GM19193 (cell line): ENCODE measurements around the gene TPSAB1.
"Not testable (repeated sequence)": the region's sequence is repeated elsewhere in the genome, so short reads cannot be mapped to it uniquely, and the experiment has no call there.

Experiments used
- POLR2A ChIP-seq: IDR thresholded peaks from 4 replicates; pipeline ENCODE4 v1.6.1; 2011; ENCODE audit not compliant: insufficient read depth, insufficient read length; ENCODE audit errors: extremely low read depth

Gene TPSAB1

DNA sequence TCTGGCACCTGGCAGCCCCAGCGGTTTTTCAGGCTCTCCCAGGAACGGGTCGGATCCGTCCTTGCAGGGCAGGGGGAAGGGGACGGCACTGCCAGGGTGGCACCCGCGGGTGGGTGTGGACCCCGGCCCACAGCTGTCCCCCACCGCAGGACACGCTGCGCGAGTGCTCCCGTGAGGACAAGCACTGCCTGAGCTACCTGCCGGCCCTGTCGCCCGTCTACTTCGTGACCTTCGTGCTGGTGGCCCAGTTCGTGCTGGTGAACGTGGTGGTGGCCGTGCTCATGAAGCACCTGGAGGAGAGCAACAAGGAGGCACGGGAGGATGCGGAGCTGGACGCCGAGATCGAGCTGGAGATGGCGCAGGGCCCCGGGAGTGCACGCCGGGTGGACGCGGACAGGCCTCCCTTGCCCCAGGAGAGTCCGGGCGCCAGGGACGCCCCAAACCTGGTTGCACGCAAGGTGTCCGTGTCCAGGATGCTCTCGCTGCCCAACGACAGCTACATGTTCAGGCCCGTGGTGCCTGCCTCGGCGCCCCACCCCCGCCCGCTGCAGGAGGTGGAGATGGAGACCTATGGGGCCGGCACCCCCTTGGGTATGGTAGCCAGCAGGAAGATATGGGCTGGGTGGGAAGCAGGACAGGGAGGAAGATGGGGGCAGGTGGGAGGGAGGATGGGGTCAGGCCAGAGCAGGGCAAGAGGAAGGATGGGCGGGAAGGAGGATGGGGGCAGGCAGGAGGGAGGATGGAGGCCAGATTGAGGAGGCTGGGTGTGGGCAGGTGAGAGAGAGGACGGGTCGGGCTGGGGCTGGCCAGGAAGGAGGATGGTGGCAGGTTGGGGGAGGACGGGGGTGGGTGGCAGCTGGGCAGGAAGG is 22.2 kb upstream of the TPSAB1 start:
- no peak for TF ChIP-seq POLR2A

DNA sequence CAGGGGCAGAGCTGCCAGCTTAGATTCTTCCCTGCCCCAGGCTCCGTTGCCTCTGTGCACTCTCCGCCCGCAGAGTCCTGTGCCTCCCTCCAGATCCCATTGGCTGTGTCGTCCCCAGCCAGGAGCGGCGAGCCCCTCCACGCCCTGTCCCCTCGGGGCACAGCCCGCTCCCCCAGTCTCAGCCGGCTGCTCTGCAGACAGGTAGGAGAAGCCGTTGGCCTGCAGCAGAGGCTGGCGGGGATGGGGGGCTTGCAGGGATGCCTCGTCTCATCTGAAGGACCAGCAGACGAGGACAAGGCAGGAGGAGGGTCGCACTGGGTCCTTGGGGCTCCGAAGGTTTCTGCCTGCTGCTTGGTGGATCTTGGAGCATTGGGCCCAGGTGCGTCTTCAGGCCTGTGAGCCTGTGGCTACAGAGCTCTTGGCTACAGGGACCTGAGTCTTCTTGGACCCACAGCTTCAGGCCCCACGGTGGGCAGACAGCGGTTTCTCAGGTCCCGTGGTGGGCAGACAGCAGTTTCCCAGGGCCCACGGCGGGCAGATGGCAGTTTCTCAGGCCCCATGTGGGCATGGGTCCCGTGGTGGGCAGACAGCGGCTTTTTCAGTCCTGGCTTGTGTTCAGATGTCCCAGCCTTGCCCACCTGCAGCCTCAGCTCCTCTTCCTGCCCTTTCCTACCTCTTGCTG is 21.4 kb upstream of the TPSAB1 start:
- no peak for TF ChIP-seq POLR2A

DNA sequence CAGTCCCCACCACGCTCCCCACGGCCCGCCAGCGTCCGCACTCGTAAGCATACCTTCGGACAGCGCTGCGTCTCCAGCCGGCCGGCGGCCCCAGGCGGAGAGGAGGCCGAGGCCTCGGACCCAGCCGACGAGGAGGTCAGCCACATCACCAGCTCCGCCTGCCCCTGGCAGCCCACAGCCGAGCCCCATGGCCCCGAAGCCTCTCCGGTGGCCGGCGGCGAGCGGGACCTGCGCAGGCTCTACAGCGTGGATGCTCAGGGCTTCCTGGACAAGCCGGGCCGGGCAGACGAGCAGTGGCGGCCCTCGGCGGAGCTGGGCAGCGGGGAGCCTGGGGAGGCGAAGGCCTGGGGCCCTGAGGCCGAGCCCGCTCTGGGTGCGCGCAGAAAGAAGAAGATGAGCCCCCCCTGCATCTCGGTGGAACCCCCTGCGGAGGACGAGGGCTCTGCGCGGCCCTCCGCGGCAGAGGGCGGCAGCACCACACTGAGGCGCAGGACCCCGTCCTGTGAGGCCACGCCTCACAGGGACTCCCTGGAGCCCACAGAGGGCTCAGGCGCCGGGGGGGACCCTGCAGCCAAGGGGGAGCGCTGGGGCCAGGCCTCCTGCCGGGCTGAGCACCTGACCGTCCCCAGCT is 20.3 kb upstream of the TPSAB1 start:
- no peak for TF ChIP-seq POLR2A

DNA sequence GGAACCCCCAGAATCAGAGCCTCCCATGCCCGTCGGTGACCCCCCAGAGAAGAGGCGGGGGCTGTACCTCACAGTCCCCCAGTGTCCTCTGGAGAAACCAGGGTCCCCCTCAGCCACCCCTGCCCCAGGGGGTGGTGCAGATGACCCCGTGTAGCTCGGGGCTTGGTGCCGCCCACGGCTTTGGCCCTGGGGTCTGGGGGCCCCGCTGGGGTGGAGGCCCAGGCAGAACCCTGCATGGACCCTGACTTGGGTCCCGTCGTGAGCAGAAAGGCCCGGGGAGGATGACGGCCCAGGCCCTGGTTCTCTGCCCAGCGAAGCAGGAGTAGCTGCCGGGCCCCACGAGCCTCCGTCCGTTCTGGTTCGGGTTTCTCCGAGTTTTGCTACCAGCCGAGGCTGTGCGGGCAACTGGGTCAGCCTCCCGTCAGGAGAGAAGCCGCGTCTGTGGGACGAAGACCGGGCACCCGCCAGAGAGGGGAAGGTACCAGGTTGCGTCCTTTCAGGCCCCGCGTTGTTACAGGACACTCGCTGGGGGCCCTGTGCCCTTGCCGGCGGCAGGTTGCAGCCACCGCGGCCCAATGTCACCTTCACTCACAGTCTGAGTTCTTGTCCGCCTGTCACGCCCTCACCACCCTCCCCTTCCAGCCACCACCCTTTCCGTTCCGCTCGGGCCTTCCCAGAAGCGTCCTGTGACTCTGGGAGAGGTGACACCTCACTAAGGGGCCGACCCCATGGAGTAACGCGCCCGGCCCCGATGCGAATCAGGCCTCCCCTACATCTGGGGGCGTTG is 19.5 kb upstream of the TPSAB1 start:
- no peak for TF ChIP-seq POLR2A

DNA sequence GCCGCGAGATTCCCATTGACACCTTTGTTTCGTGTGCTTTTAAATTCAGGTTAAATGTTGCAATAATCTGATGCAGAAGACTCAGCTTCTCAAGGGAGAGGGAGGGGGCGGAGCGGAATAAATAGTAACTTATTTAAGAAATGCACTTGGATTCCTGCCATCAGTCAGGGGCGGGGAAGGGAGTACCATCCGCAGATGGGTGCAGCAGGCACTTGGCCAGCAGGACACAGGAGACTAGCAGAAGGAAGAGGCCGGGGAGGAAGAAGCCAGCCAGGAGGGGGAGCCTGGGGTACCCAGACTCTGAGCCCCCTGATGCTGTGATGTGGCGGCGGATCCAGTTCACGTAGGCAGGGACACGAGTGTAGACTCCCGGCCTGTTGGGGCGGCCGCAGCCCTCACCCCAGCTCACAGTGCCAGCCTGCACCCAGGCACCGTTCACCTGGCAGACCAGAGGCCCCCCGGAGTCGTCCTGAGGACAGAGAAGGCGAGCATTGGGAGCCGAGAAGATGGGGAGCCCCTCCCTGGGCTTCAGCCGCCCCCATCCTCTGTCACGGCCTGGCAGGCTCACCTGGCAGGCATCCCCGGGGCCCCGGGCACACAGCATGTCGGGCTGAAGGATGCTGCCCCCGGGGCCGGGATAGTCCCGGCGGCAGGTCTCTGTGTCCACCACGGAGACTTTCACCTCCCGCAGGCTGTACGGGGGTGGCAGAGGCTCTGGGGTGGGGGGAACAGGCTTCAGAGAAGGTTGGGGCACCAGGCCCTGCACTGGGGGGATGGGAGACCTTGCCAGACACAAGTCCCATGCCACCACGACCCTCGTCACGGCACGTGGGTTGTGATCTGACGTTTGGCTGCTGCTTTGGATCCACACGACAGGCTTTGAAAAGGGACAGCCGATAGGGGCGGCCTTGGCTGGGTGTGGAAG is 18.6 kb upstream of the TPSAB1 start:
- no peak for TF ChIP-seq POLR2A

DNA sequence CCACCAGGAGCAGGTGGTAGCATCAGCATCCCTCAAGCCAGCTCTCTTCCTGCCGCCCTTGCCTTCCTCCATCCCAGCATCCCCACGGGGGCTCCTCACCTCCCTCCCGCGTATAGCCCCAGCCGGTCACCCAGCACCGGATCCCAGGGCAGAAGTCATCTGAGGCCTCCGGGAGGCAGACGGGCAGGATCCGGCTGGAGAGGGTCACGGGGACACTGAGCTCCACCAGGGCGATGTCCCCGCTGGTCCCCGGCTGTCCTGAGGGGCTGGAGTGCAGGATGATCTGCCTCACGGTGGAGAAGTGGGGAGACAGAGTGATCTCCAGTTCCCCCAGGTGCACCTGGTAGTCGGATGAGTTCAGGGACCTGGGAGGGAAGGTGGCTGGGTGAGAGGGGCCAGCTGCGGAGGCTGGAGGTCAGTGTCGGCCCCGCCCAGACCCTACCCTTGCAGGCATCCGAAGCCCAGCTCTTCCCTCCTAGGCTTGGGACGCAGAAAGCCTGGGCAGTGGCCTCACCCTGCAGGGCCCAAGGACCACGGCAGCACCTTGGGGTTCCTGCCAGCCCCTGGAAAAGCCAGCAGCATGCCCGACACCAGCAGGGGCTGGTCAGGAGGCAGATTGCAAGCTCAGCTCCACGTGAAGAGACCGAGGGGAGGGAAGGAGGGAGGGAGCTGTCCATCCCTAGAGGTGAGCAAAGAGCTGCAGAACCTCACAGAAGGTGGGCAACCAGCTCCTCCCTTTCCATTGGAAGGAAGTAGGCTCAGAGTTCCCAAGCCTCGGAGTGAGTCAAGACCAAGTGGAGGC is 17.8 kb upstream of the TPSAB1 start:
- no peak for TF ChIP-seq POLR2A

DNA sequence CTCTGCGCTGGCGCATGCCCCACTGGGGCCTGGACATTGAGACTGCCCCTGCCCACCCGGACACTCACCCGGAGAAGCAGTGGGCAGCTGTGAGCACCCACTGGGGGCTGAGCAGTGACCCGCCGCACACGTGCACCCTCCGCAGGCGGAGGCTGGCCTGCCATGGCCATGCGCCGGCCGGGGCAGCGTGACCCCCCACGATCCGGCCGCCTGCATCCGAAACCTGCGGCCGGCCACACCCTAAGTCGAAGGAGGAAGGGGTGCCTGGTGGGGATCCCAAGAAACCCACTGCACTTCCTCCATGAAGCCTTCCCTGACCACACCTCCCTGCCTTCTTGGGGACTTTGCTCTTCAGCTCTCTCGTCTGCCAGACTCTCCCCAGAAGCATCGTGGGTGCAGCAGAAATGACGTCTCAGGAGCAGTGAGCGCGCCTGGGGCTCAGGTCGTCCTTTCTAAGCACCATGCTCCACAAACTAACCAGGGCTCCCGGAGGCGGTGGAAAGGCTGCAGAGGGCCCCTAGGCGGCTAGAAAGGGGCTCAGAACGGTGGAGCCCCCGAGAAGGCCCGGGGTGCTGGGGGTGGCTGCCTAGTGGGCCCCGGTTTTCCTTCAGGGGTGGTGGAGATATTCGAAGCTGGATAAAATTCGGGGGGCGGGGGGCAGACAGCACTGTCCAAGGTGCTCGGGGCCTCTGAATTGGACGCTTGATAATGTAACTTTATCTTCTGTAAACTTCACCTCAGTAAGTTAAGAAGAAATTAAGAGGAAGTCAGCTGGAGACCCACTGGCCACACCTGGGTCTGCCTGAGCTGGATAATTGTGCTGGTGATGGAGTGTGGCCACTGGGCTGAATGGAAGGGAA is 16.9 kb upstream of the TPSAB1 start:
- no peak for TF ChIP-seq POLR2A

DNA sequence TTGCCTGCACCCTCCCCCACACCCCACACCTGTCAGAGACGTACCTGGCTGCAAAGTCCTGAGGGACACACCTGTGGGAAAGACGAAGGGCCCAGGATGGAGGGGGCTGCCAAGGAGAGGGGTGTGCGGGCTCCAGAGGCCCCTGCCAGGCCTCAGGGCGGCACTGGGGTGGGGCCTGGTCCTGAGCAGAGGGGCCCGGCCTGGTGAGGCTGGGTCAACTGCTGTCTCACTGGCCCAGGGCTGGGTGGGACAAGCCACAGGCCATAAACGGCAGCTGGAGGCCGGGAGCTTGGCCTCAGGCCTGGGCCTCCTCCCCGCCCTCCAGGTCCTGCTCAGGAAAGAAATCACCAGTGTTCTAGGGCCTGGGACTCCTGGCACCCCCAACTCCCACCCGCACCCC is 15.9 kb upstream of the TPSAB1 start:
- TF ChIP-seq POLR2A: no peak

DNA sequence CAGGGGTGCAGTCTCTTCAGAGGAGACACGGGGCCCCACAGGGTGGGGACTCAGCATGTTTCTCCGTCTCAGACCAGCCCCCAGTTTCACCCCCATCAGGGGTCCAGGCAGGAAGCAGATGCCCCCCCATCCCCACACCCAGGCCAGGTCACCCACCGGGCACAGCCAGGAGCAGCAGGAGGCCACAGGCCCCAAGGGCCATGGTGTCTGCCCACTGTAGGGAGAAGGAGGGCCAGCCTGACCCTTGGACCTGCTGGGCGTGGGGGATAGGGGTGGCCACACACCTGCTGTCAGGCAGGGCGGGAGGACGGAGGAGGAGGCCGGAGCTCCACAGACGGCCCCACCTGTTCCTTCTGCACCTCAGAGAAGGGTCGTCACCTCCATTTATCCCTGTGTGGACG is 15.5 kb upstream of the TPSAB1 start, which contains the start of gene TPSG1:
Gene TPSG1 (minus strand): TSS at position 218 of the 401 bp plus-strand sequence. CDS start 16 bp downstream, at position 202.
- TF ChIP-seq POLR2A: no peak

DNA sequence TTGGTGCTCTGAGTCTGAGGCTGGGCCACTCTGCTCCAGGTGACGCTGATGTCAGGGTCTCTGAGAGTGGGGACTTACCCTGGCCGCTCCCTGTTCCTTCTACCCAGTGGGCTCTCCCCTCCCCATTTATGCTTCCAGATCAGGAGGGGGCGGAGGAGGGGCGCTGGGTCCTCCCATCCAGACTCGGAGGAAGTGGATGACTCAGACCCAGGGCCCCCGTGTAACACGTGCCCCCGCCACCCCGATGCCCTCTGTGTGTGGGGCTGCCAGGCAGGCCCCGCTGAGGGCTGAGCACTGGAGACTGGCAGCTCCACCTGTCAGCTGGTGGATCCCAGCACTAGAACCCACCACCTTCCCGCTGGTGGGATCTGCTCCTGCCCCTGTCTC is 10.4 kb upstream of the TPSAB1 start, which contains the start of gene TPSB2:
Gene TPSB2 (minus strand): TSS at position 101 of the 387 bp plus-strand sequence. CDS start 233 bp downstream, outside the sequence.
- not testable (repeated sequence) for TF ChIP-seq POLR2A

DNA sequence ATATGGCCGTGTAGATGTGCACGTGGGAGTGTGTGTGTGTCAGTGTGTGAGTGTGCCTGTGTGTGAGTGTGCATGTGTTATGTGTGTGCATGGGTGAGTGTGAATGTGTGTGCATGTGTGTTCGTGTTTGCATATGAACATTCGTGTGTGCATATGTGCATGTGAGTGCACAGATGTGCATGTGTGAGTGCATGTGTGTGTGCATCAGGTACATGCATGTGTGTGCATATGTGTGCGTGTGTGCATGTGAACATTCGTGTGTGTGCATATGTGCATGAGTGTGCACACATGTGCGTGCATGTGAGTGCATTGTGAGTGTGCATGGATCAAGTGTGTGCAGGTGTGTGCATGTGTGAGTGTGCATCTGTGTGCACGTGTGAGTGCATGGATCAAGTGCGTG is 2.5 kb upstream of the TPSAB1 start:
- no peak for TF ChIP-seq POLR2A

DNA sequence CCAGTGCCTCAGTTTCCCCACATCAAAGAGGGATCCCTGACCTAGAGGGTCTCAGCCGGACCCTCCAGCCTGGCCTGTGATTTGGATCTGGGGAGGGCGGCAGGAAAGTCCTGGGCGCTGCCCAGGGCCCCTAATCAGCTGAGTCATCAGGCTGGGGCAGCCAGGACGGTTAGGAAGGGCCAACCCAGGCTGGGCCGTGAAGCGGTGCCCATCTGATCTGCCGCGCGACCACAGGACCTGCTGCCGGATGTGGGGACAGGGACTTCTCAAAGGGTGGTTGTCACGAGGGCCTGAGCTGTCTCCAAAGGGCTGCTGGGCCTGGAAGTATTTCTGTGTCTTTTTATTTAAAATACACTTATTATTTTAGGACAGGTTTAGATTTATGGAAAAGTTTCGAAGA is 4.4 kb downstream of the TPSAB1 start:
- TF ChIP-seq POLR2A: no peak

DNA sequence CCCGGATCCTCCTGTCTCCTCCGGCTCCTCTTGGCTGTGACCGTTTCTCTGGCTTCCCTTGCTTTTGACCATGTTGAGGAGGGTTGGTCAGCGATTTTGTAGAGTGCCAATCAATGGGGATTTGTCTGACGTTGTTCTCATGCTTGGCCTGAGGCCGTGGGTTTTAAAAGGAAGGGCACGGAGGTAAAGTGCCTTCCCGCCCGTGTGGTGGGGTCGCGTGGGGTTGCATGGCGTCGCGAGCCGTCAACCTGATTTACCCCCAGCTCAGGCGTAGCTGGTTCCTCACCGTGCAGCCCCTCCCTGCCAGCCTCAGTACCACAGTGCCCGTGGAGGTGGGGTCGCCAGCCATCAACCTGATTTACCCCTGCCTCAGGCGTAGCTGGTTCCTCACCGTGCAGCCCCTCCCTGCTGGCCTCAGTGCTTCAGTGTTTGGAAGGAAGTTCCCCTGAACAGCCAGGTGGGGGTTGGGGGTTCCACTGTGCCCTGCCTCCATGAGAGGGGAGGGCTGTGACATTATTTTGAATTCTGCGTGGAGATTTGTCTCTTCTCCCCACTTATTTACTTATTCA is 5.0 kb downstream of the TPSAB1 start:
- no peak for TF ChIP-seq POLR2A
